OCI-LY3 (cell line): Measurements from ENCODE around the gene KHDC4.

Experiments used
- H2AFZ ChIP-seq: fragments of 200-600, 300-600 bp; shearing (Covaris generic); 2 replicates; pipeline ENCODE4 v1.6.0; 2014; ENCODE audit warnings: antibody characterized with exemption, low read depth, low read length
- H3K27ac ChIP-seq: fragments of 200-600, 300-600 bp; sonication (generic); 2 replicates; pipeline ENCODE4 v1.5.1; 2014; ENCODE audit warnings: mild to moderate bottlenecking, low read length, moderate library complexity, mixed read lengths
- H3K27me3 ChIP-seq: fragments of 200-600, 300-600 bp; sonication (generic); 2 replicates; pipeline ENCODE4 v1.6.1; 2014; ENCODE audit warnings: low read depth, low read length, mixed read lengths
- H3K36me3 ChIP-seq: fragments of 200-600, 300-600 bp; sonication (generic); replicated peaks from 2 replicates; pipeline ENCODE3; 2014; ENCODE audit warnings: low read depth, low read length, mixed read lengths
- H3K4me1 ChIP-seq: fragments of 300-600, 200-600 bp; sonication (generic); 2 replicates; pipeline ENCODE4 v1.6.1; 2014; ENCODE audit warnings: low read length, mixed read lengths
- H3K4me2 ChIP-seq: fragments of 200-600, 300-600 bp; sonication (generic); 2 replicates; pipeline ENCODE4 v1.6.1; 2014; ENCODE audit warnings: low read length, mixed read lengths
- H3K4me3 ChIP-seq: fragments of 300-600, 200-600 bp; sonication (generic); 2 replicates; pipeline ENCODE4 v1.5.1; 2014; ENCODE audit warnings: antibody characterized with exemption, mild to moderate bottlenecking, low read length, moderate library complexity
- H3K79me2 ChIP-seq: fragments of 300-600, 200-600 bp; shearing (Covaris generic); 2 replicates; pipeline ENCODE4 v1.6.1; 2014; ENCODE audit warnings: mild to moderate bottlenecking, low read length, mixed read lengths
- H3K9ac ChIP-seq: fragments of 300-600, 200-600 bp; shearing (Covaris generic); 2 replicates; pipeline ENCODE4 v1.6.0; 2014; ENCODE audit warnings: mild to moderate bottlenecking, low read length, moderate library complexity
- H3K9me3 ChIP-seq: fragments of 200-600, 300-600 bp; shearing (Covaris generic); 2 replicates; pipeline ENCODE4 v1.6.1; 2014; ENCODE audit warnings: low read length, mixed read lengths; ENCODE audit not compliant: insufficient read depth
- H4K20me1 ChIP-seq: fragments of 200-600, 300-600 bp; sonication (generic); 2 replicates; pipeline ENCODE4 v1.6.1; 2016; ENCODE audit warnings: low read length, mixed read lengths; ENCODE audit not compliant: insufficient read depth
- CTCF ChIP-seq: fragments of 200-600, 300-600 bp; sonication (generic); IDR thresholded peaks from 2 replicates; pipeline ENCODE4 v1.5.1; 2014; ENCODE audit warnings: antibody characterized with exemption, low read length, low read depth
- EZH2phosphoT487 ChIP-seq: fragments of 200-600 bp; shearing (Covaris generic); IDR thresholded peaks from 2 replicates; pipeline ENCODE4 v1.6.1; 2018; ENCODE audit warnings: antibody characterized with exemption, mixed run types, low read depth

The KHDC4 gene

DNA sequence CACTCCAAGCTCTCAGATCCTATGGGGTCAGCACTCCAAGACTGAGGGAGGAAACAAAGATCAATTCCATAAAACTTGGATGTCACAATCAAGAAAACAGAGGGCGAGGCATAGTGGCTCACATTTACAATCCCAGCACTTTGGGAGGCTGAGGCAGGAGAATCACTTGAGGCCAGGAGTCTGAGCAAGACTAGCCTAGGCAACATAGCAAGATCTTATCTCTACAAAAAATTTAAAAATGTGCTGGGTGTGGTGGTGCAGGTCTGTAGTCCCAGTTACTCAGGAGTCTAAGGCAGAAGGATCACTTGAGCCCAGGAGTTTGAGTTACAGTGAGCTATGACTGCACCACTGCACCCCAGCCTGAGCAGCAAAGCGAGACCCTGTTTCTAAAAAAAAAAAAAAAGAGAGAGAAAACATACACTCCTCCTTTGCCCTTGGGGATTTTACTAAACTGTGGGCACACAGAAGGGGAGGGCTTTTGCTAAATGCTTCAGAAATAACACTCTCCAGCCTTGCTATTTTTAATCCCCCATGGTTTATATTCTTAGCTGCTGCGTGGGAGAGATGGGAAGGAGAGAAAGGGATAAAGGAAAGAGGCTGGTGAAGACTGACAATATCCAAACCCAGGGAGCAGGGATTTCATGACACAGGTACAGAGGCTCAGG is 26.0 kb upstream of the KHDC4 start:
- Histone ChIP-seq H3K4me2 (no peak overlapping the region), H3K27ac (no peak overlapping the region), H3K9me3 (no peaks in the 10 kb centered on the region), H3K27me3 (no peaks in the 10 kb centered on the region), H3K9ac (no peak overlapping the region), H3K79me2 (peaks cover 38% of the 10 kb centered on the region), H4K20me1 (peaks cover 20% of the 10 kb centered on the region), H3K4me3 (no peak overlapping the region), H2AFZ (no peak overlapping the region), H3K36me3 (peaks cover 70% of the 10 kb centered on the region), H3K4me1 (peaks cover 3% of the 10 kb centered on the region; the same call in 1 of the 2 replicates)
- TF ChIP-seq EZH2phosphoT487 (no peak), CTCF (no peak)

- Histone ChIP-seq H3K4me2 (no peak overlapping the region), H3K36me3 (peaks cover 74% of the 10 kb centered on the region)
- TF ChIP-seq EZH2phosphoT487 (no peak), CTCF (no peak)
Observed at GRCh38 chr1:155957411-155957915, 23.2 kb upstream of the KHDC4 start.

GRCh38 chr1:155954645-155955044 is 20.4 kb upstream of the KHDC4 start:
- no peak overlapping the region for H3K4me3 ChIP-seq
- no peaks in the 10 kb centered on the region for H3K9me3 ChIP-seq
- H4K20me1 ChIP-seq, result 0 out of 2 replicates have a peak, but pooled peaks cover 4% of the 10 kb centered on the region
- H3K4me2 ChIP-seq, result no peak overlapping the region
- peaks cover 22% of the 10 kb centered on the region; the same call in 1 of the 2 replicates for H3K79me2 ChIP-seq
- H3K36me3 ChIP-seq, result peaks cover 75% of the 10 kb centered on the region
- H3K27me3 ChIP-seq, result no peaks in the 10 kb centered on the region
- H3K9ac ChIP-seq, result no peak overlapping the region
- H2AFZ ChIP-seq, result no peak overlapping the region
- TF ChIP-seq EZH2phosphoT487 (no peak), CTCF (no peak)
- H3K4me1 ChIP-seq, result no peaks in the 10 kb centered on the region
- no peak overlapping the region for H3K27ac ChIP-seq

More at GRCh38 chr1:155957411-155957915, 23.2 kb upstream of the KHDC4 start:
- no peak overlapping the region for H2AFZ ChIP-seq
- no peak overlapping the region for H3K4me3 ChIP-seq
- H4K20me1 ChIP-seq, result peaks cover 18% of the 10 kb centered on the region
- peaks cover 24% of the 10 kb centered on the region for H3K79me2 ChIP-seq
- H3K9me3 ChIP-seq, result no peaks in the 10 kb centered on the region
- no peak overlapping the region for H3K27ac ChIP-seq
- no peaks in the 10 kb centered on the region for H3K27me3 ChIP-seq
- no peak overlapping the region for H3K9ac ChIP-seq
- no peaks in the 10 kb centered on the region for H3K4me1 ChIP-seq

DNA sequence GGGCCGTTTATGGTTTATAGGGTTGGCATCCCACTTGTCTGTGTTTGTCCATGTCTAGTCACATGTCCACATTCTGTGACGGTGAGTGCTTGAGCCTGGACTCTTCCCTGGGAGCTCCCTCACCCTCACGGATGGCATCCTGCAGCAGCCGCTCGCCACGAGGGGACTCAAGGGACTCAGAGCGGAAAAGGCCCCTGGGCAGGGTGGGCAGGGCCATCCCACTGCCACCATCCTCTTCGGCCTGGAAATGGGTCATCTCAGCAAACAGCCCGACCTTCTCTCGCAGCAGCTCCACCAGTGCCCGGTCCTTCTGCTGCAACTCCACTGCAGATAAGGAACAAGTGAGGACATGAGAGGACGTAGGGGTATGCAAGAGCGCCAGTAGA is 18.3 kb upstream of the KHDC4 start:
- TF ChIP-seq EZH2phosphoT487 (no peak), CTCF (no peak)
- Histone ChIP-seq H3K27ac (0 out of 2 replicates have a peak overlapping the region, but pooled peaks have one; percentile 17), H3K36me3 (peaks cover 72% of the 10 kb centered on the region), H3K9me3 (no peaks in the 10 kb centered on the region), H3K4me3 (no peak overlapping the region), H3K79me2 (peaks cover 27% of the 10 kb centered on the region), H3K4me1 (peaks cover 8% of the 10 kb centered on the region), H4K20me1 (0 out of 2 replicates have a peak, but pooled peaks cover 4% of the 10 kb centered on the region), H3K9ac (no peak overlapping the region), H3K4me2 (no peak overlapping the region), H3K27me3 (no peaks in the 10 kb centered on the region), H2AFZ (no peak overlapping the region)
